NB4 (cell line): Measurements from ENCODE around the gene WDR70.

ENCODE experiments used
- MYC ChIP-seq: IDR thresholded peaks from 2 replicates; pipeline ENCODE4 v1.6.1; 2011; ENCODE audit warnings: low read depth, low read length
- TF ChIP-seq, protein P1 (sequence below): IDR thresholded peaks from one replicate; pipeline ENCODE4 v1.5.1; 2012; ENCODE audit warnings: low read depth, low read length

GRCh38 chr5:37799865-37800421 lies 420.8 kb downstream of the WDR70 start:
- TF ChIP-seq, protein P1, sequence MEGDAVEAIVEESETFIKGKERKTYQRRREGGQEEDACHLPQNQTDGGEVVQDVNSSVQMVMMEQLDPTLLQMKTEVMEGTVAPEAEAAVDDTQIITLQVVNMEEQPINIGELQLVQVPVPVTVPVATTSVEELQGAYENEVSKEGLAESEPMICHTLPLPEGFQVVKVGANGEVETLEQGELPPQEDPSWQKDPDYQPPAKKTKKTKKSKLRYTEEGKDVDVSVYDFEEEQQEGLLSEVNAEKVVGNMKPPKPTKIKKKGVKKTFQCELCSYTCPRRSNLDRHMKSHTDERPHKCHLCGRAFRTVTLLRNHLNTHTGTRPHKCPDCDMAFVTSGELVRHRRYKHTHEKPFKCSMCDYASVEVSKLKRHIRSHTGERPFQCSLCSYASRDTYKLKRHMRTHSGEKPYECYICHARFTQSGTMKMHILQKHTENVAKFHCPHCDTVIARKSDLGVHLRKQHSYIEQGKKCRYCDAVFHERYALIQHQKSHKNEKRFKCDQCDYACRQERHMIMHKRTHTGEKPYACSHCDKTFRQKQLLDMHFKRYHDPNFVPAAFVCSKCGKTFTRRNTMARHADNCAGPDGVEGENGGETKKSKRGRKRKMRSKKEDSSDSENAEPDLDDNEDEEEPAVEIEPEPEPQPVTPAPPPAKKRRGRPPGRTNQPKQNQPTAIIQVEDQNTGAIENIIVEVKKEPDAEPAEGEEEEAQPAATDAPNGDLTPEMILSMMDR: no peak
- no peak for TF ChIP-seq MYC
